Liver (tissue), 9 donors: ENCODE results near the gene ODC1. TPM values are rescaled to one million over a fixed set of nuclear protein-coding genes. Genes with fewer than 3 reads are reported as not detected.
A peak's percentile ranks its signal among the peaks of the same experiment; 100 is the strongest.

Source experiments
- DNase-seq: peaks from one replicate; pipeline ENCODE4 v3.0.0-alpha.2; 2017; ENCODE audit warnings: low spot score
- H3K27ac ChIP-seq, 2 donors: one replicate each; pipeline ENCODE4 v1.7.0; 2013; ENCODE audit warnings: inconsistent platforms in 2 of 2, low read length in 2 of 2, control low read depth in 1 of 2, low read depth in 1 of 2, mild to moderate bottlenecking in 1 of 2
- H3K27me3 ChIP-seq, 4 donors: one replicate each; pipeline versions ENCODE4 v1.6.1 to v1.7.0; 2013; ENCODE audit warnings: low read length in 3 of 4, inconsistent platforms in 1 of 4, mild to moderate bottlenecking in 1 of 4, moderate library complexity in 1 of 4; ENCODE audit not compliant: control insufficient read depth in 4 of 4, insufficient read depth in 4 of 4
- H3K36me3 ChIP-seq, 4 donors: one replicate each; pipeline versions ENCODE4 v1.6.1 to v1.7.0; 2013; ENCODE audit warnings: low read length in 3 of 4, mild to moderate bottlenecking in 3 of 4, low read depth in 1 of 4, moderate library complexity in 1 of 4; ENCODE audit not compliant: control insufficient read depth in 4 of 4, insufficient read depth in 3 of 4
- H3K4me1 ChIP-seq, 4 donors: one replicate each; pipeline versions ENCODE4 v1.6.1 to v1.7.0; 2013; ENCODE audit warnings: low read length in 3 of 4, mild to moderate bottlenecking in 3 of 4, moderate library complexity in 1 of 4; ENCODE audit not compliant: control insufficient read depth in 4 of 4, insufficient read depth in 4 of 4
- H3K4me3 ChIP-seq, 3 donors: one replicate each; pipeline versions ENCODE4 v1.6.1 to v1.7.0; 2013; ENCODE audit warnings: low read length in 3 of 3, control low read depth in 1 of 3, low read depth in 1 of 3, mild to moderate bottlenecking in 1 of 3
- H3K9ac ChIP-seq, 2 donors: one replicate each; pipeline ENCODE4 v1.7.0; 2013; ENCODE audit warnings: low read length in 2 of 2, mild to moderate bottlenecking in 2 of 2, moderate library complexity in 2 of 2, control low read depth in 1 of 2, low read depth in 1 of 2
- H3K9me3 ChIP-seq, 4 donors: one replicate each; pipeline versions ENCODE4 v1.6.1 to v1.7.0; 2013; ENCODE audit warnings: low read length in 3 of 4; ENCODE audit not compliant: control insufficient read depth in 4 of 4
- CTCF ChIP-seq: fragments of 150-350 bp; IDR thresholded peaks from 2 replicates; pipeline ENCODE4 v1.5.1; 2017; ENCODE audit warnings: improper control_type of control experiment, low read depth, low read length; ENCODE audit not compliant: missing input control
- EGR1 ChIP-seq, 2 donors: IDR thresholded peaks; 2 replicates each; pipeline ENCODE4 v1.6.1; 2016 to 2018; ENCODE audit warnings: antibody characterized with exemption in 2 of 2, low read depth in 2 of 2
- FOXA1 ChIP-seq: IDR thresholded peaks from 2 replicates; pipeline ENCODE4 v1.6.1; 2016; ENCODE audit warnings: antibody characterized with exemption
- FOXA2 ChIP-seq: IDR thresholded peaks from 2 replicates; pipeline ENCODE4 v1.6.1; 2016; ENCODE audit warnings: antibody characterized with exemption
- GABPA ChIP-seq, 2 donors: IDR thresholded peaks in 1 of 2; conservative IDR thresholded peaks in 1 of 2; 2 replicates each; pipeline ENCODE4 v1.6.1; 2016; ENCODE audit warnings: antibody characterized with exemption in 2 of 2, mild to moderate bottlenecking in 1 of 2, moderate library complexity in 1 of 2
- HNF4A ChIP-seq, 2 donors: conservative IDR thresholded peaks; 2 replicates each; pipeline ENCODE4 v1.6.1; 2016; ENCODE audit warnings: antibody characterized with exemption in 2 of 2, mild to moderate bottlenecking in 2 of 2
- JUND ChIP-seq, 2 donors: IDR thresholded peaks; 2 replicates each; pipeline ENCODE4 v1.6.1; 2016; ENCODE audit warnings: antibody characterized with exemption in 2 of 2
- NR2F2 ChIP-seq: IDR thresholded peaks from 2 replicates; pipeline ENCODE4 v1.6.1; 2016; ENCODE audit warnings: antibody characterized with exemption
- RAD21 ChIP-seq, 2 donors: IDR thresholded peaks; 2 replicates each; pipeline ENCODE4 v1.6.1; 2016; ENCODE audit warnings: antibody characterized with exemption in 2 of 2, mild to moderate bottlenecking in 2 of 2
- RXRA ChIP-seq, 2 donors: IDR thresholded peaks; 2 replicates each; pipeline ENCODE4 v1.6.1; 2017 to 2018; ENCODE audit warnings: antibody characterized with exemption in 2 of 2, mild to moderate bottlenecking in 1 of 2
- SP1 ChIP-seq: IDR thresholded peaks from 2 replicates; pipeline ENCODE4 v1.6.1; 2018; ENCODE audit warnings: antibody characterized with exemption, mild to moderate bottlenecking
- TAF1 ChIP-seq: conservative IDR thresholded peaks from 2 replicates; pipeline ENCODE4 v1.6.1; 2016; ENCODE audit warnings: antibody characterized with exemption, mild to moderate bottlenecking
- YY1 ChIP-seq: IDR thresholded peaks from 2 replicates; pipeline ENCODE4 v1.6.1; 2016; ENCODE audit warnings: antibody characterized with exemption, mild to moderate bottlenecking
- ZBTB33 ChIP-seq: IDR thresholded peaks from 2 replicates; pipeline ENCODE4 v1.6.1; 2016; ENCODE audit warnings: antibody characterized with exemption
- WGBS: extraction: QIAGEN DNeasy Blood & Tissue Kit; methylation state at CpG from one replicate; pipeline ENCODE4 v1.1.7; 2013; 5-methylcytosine and 5-hydroxymethylcytosine counted together
- polyA plus RNA-seq, 2 donors: library from polyadenylated mRNA; stranded (reverse) in 1 of 2; unstranded in 1 of 2; fragments of 200-250 nt in 1 of 2; fragments of >200 nt in 1 of 2; fragmentation: Nextera tagmentation in 1 of 2; extraction: Ambion mirVana in 1 of 2; gene quantifications; one replicate each; pipeline versions ENCODE4 v1.2.1 to v1.2.3, GENCODE V29; 2013 to 2015
- total RNA-seq, 2 donors: library from RNA; depleted of rRNA; stranded (reverse); fragments of >200 nt; gene quantifications; one replicate each; pipeline ENCODE4 v1.2.3, GENCODE V29; 2014
- TF ChIP-seq, protein P1 (sequence below): IDR thresholded peaks from 2 replicates; pipeline ENCODE4 v1.6.1; 2016; ENCODE audit warnings: antibody characterized with exemption
- TF ChIP-seq, protein P2 (sequence below): IDR thresholded peaks from 2 replicates; pipeline ENCODE4 v1.6.1; 2016; ENCODE audit warnings: antibody characterized with exemption, mild to moderate bottlenecking
- TF ChIP-seq, protein P3 (sequence below): IDR thresholded peaks from 2 replicates; pipeline ENCODE4 v1.6.1; 2016; ENCODE audit warnings: antibody characterized with exemption
- donor health status: healthy.
- donor health status: healthy.
- donor health status: healthy.
- donor health status: healthy.
- donor health status: healthy.

ODC1 gene
- total and polyA plus RNA-seq, 4 donors, result 8.3 to 75.8 (median 48.1) TPM

DNA sequence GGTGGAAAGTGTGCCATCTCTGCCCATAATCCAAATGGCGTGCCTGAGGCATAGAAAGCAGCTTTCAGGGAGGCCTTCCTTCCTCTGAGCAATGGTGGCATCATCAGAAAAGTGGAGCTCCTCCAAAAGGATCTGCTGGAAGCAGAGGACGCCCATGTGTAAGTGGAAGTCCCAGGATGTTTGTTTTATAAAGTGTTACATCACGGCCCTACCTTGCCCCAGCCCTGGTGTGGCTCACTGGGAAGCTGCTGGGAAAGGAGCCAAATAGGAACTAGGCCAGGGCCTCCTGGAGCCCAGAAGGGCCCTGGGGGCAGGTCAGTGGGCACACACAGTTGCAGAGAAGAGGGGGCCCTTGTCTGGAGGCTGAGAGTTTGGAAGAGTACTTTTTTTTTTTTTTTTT, 4.2 kb upstream of the ODC1 start:
- Histone ChIP-seq H3K27ac (peak overlapping the region; percentile 99), H3K4me1 (peaks cover 5 to 40% (median 27%) of the 10 kb centered on the region in 4 donors), H3K27me3 (no peaks in the 10 kb centered on the region), H3K4me3 (peak overlapping the region in 1 of 3 donors; percentile 6), H3K9ac (peak overlapping the region in 1 of 2 donors; percentile 24), H3K9me3 (no peaks in the 10 kb centered on the region), H3K36me3 (no peaks in the 10 kb centered on the region)
- DNase-seq, result peak; percentile 61
- 34% methylated on average over 3 of the region's 3 CpGs for WGBS
- TF ChIP-seq CTCF, result no peak
- TF ChIP-seq EGR1 (IDR thresholded peaks at IDR 0.05; ENCODE audit: low read depth in 2 of 2), result peak; percentile 49 to 64
- no peak for TF ChIP-seq TAF1
- TF ChIP-seq, protein P1, sequence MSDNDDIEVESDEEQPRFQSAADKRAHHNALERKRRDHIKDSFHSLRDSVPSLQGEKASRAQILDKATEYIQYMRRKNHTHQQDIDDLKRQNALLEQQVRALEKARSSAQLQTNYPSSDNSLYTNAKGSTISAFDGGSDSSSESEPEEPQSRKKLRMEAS, result peak; percentile 96
- peak; percentile 64 to 78 for TF ChIP-seq HNF4A (conservative IDR thresholded peaks at IDR 0.05)
- TF ChIP-seq NR2F2, result no peak
- TF ChIP-seq YY1, result peak; percentile 63
- TF ChIP-seq FOXA2, result peak; percentile 67
- TF ChIP-seq, protein P2, sequence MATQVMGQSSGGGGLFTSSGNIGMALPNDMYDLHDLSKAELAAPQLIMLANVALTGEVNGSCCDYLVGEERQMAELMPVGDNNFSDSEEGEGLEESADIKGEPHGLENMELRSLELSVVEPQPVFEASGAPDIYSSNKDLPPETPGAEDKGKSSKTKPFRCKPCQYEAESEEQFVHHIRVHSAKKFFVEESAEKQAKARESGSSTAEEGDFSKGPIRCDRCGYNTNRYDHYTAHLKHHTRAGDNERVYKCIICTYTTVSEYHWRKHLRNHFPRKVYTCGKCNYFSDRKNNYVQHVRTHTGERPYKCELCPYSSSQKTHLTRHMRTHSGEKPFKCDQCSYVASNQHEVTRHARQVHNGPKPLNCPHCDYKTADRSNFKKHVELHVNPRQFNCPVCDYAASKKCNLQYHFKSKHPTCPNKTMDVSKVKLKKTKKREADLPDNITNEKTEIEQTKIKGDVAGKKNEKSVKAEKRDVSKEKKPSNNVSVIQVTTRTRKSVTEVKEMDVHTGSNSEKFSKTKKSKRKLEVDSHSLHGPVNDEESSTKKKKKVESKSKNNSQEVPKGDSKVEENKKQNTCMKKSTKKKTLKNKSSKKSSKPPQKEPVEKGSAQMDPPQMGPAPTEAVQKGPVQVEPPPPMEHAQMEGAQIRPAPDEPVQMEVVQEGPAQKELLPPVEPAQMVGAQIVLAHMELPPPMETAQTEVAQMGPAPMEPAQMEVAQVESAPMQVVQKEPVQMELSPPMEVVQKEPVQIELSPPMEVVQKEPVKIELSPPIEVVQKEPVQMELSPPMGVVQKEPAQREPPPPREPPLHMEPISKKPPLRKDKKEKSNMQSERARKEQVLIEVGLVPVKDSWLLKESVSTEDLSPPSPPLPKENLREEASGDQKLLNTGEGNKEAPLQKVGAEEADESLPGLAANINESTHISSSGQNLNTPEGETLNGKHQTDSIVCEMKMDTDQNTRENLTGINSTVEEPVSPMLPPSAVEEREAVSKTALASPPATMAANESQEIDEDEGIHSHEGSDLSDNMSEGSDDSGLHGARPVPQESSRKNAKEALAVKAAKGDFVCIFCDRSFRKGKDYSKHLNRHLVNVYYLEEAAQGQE, result peak; percentile 48
- TF ChIP-seq SP1, result peak; percentile 66
- TF ChIP-seq ZBTB33, result no peak
- peak; percentile 49 to 74 for TF ChIP-seq RXRA (IDR thresholded peaks at IDR 0.05)
- TF ChIP-seq GABPA (IDR thresholded peaks at IDR 0.05 in 1 of 2, conservative IDR thresholded peaks at IDR 0.05 in 1 of 2), result peak in 1 of 2 donors; percentile 60
- TF ChIP-seq, protein P3, sequence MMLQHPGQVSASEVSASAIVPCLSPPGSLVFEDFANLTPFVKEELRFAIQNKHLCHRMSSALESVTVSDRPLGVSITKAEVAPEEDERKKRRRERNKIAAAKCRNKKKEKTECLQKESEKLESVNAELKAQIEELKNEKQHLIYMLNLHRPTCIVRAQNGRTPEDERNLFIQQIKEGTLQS, result peak; percentile 88
- peak; percentile 82 for TF ChIP-seq FOXA1
- peak; percentile 42 to 55 for TF ChIP-seq RAD21 (IDR thresholded peaks at IDR 0.05)
- peak in 1 of 2 donors; percentile 52 for TF ChIP-seq JUND (IDR thresholded peaks at IDR 0.05)
